AG04450 (cell line): ENCODE results near the gene FCN3. TPM values are rescaled to one million over a fixed set of nuclear protein-coding genes. Genes with fewer than 3 reads are reported as not detected.

Experiments used
- CTCF ChIA-PET: fragments of 300-600, 350-600 bp; formaldehyde crosslinking; extraction: SDS; loops from one replicate; lab custom pipeline; 2022; ENCODE audit warnings: antibody characterized with exemption, inconsistent platforms; lab: Charles Lee
- POLR2A ChIA-PET: fragments of 350-600 bp; formaldehyde crosslinking; extraction: SDS; loops from one replicate; lab custom pipeline; 2021; ENCODE audit warnings: antibody characterized with exemption, inconsistent platforms; lab: Yijun Ruan, JAX
- DNase-seq: peaks from one replicate; pipeline ENCODE4 v3.0.0-alpha.2; 2011; ENCODE audit warnings: low read depth, low spot score
- H3K27ac ChIP-seq: one replicate; pipeline ENCODE4 v1.5.1; 2012; ENCODE audit warnings: low read depth, low read length, control low read depth
- H3K27me3 ChIP-seq: one replicate; pipeline ENCODE4 v1.6.0; 2012; ENCODE audit warnings: low read length; ENCODE audit not compliant: control insufficient read depth, insufficient read depth
- H3K4me3 ChIP-seq: 2 replicates; pipeline ENCODE4 v1.5.1; 2011; ENCODE audit warnings: mild to moderate bottlenecking, low read depth, low read length, control low read depth
- H3K9me3 ChIP-seq: 2 replicates; pipeline ENCODE4 v1.5.1; 2012; ENCODE audit warnings: low read length; ENCODE audit not compliant: control insufficient read depth, insufficient read depth
- polyA plus RNA-seq: library from polyadenylated mRNA; depleted of rRNA; stranded (reverse); fragments of >200 nt; gene quantifications from 2 replicates; pipeline ENCODE4 v1.2.3, GENCODE V29; 2011
- TF ChIP-seq, protein P1 (sequence below): IDR thresholded peaks from 2 replicates; pipeline ENCODE4 v1.5.1; 2011; ENCODE audit warnings: low read depth, low read length, control low read depth, inconsistent platforms

FCN3 gene
- polyA plus RNA-seq, 1 experiment: not detected

DNA sequence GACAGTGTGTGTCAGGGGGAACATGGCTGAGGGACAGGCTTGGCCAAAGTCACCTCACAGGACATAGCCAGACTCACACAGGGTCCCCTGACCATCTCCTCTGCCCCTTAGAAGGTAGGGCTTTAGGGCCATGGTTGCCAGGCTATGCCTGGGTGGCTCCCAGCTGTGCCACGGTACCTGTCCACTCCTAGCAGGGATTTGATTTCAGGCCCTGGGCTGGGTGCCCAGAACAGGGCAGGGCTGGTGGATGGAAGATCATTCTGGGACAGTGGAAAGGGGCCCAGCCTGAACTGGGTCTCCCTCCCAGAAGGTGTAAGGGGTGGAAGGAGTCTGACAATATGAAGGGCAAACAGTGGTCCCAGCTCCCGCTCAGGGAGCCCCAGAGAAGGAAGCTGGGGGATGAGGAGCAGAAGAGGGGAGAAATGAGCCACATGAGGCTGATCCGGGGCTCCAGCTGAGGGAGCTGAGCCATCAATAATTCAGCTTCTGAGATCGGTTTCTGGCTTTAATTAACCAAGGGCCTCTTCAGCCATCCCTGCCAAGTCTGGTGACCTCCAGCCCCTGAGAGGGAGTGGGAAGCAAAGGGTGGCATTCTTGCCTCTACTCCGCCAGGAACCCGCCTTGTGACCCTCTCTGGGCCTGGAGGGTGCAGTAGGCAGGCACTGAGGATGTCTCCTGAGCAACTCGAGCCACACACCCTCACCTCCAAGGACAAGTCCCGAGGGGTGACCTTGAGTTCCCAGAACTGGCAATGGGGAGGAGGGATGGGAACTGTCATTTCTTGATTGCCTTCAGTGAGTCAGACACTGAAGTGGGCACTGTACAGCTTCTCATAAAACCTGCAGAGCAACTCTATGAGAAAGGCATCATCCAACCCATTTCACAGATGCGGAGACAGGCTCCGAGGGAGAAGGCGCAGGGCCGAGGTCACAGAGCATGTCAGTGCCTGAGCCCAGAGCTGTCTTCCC, 6.4 kb upstream of the FCN3 start:
- POLR2A ChIA-PET: no interaction called here
- peaks cover 19% of the 10 kb centered on the region for H3K27me3 ChIP-seq
- H3K9me3 ChIP-seq: no peaks in the 10 kb centered on the region
- CTCF ChIA-PET: interaction anchor here (0.9 to 1.5 kb wide), 3 partner anchors 23 to 81 kb away, joined by 3 to 4 read pairs (median 3); no protein-coding TSS in a partner anchor
- TF ChIP-seq, protein P1, sequence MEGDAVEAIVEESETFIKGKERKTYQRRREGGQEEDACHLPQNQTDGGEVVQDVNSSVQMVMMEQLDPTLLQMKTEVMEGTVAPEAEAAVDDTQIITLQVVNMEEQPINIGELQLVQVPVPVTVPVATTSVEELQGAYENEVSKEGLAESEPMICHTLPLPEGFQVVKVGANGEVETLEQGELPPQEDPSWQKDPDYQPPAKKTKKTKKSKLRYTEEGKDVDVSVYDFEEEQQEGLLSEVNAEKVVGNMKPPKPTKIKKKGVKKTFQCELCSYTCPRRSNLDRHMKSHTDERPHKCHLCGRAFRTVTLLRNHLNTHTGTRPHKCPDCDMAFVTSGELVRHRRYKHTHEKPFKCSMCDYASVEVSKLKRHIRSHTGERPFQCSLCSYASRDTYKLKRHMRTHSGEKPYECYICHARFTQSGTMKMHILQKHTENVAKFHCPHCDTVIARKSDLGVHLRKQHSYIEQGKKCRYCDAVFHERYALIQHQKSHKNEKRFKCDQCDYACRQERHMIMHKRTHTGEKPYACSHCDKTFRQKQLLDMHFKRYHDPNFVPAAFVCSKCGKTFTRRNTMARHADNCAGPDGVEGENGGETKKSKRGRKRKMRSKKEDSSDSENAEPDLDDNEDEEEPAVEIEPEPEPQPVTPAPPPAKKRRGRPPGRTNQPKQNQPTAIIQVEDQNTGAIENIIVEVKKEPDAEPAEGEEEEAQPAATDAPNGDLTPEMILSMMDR: no peak
- DNase-seq: no peak
- H3K4me3 ChIP-seq: no peak overlapping the region
- peak overlapping the region; percentile 2 for H3K27ac ChIP-seq

DNA sequence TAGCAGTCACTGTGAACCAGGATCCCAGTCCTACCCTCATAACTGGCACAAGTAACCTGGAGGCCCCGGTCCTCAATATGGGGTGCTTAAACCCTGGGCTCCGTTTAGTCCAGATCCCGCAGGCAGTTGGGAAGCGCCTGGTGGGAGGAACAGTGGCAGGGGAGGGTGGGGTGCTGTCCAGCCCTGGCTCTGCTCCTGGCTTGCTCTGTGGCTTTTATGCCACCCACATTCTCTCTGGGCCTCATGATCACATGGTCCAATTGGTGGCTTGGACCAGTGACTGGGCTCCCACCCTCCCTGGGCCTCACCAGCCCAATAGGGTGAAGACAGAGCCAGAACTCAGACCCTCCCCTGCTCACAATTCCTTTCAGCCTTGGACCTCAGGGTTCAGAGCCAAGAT, 5.6 kb upstream of the FCN3 start:
- TF ChIP-seq, protein P1: no peak
- ChIA-PET POLR2A (no interaction called here), CTCF (no interaction called here)
- Histone ChIP-seq H3K27me3 (peaks cover 21% of the 10 kb centered on the region), H3K4me3 (no peak overlapping the region), H3K9me3 (no peaks in the 10 kb centered on the region), H3K27ac (no peak overlapping the region)
- no peak for DNase-seq

DNA sequence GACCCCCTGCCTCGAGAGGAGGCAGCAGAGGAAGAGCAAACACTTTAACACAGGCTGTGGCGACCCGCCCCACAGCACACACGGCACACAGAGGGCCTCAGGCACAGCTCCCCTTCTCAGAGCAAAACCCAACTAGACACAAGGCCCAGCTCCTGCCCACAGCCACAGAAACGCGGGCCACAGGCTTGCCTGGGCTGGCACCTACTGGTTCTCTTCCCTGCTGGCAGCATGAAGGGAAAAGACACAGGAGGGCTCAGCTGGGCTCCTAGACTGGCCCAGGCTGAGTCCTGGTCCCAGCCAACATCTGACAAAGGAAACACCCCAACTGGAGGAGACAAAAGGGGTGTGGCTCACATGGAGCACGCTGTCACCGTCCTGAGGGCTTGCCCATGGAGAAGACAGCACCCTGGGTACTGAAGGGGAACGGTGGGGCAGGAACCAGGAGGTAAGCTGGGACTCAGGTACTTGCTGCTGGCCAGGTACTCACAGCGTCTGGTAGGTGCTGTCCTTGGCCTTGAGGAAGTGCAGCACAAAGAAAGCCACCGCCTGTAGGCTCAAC, 5.0 kb upstream of the FCN3 start:
- no peak for DNase-seq
- POLR2A ChIA-PET: no interaction called here
- TF ChIP-seq, protein P1: no peak
- Histone ChIP-seq H3K27me3 (peaks cover 24% of the 10 kb centered on the region), H3K4me3 (no peak overlapping the region), H3K27ac (no peak overlapping the region), H3K9me3 (no peaks in the 10 kb centered on the region)
- CTCF ChIA-PET: no interaction called here

DNA sequence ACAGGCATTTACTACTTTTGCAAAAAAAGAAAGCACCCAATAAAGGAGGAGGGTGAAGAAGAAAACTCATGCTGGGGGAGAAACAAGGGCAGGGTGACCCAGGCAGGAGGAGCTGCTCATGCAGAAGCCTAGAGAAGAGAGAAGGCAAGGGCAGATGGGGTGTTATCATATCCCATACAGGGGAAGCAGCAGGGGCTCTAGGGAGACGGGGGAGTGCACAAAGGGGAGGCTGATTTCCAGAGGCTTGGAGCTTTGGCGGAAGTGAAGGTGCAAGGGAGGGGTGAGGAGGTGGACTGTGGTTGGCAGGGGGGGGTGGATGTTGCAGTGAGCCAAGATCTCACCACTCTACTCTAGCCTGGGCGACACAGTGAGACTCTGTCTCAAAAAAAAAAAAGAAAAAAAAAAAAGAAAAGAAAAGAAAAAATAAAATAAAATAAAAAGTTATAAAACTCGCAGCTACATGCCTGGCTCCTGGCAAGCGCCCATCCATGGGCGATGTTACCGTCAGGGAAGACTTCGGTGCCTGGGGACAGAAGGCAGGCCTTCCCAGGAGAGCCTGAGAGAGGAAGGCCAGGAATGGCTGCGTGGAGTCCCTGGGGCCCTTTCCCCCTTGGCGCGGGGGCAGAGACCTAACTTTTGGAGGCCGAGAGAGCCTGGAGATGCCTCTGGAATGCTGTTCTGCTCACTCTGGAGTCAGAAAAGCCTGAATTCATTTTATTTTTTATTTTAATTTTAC, 3.3 kb upstream of the FCN3 start:
- Histone ChIP-seq H3K27me3 (peaks cover 24% of the 10 kb centered on the region), H3K9me3 (no peaks in the 10 kb centered on the region), H3K27ac (no peak overlapping the region), H3K4me3 (no peak overlapping the region)
- DNase-seq: no peak
- POLR2A ChIA-PET: interaction anchor here (1.5 kb wide), 1 partner anchor 11 kb away, joined by 3 read pairs; the partner anchor contains the start of gene MAP3K6
- TF ChIP-seq, protein P1: no peak
- CTCF ChIA-PET: interaction anchor here (0.8 to 1.5 kb wide), 2 partner anchors 14 to 82 kb away, joined by 4 to 5 read pairs; no protein-coding TSS in a partner anchor
